Measurements from ENCODE around the gene GALNT14. TPM values are rescaled to one million over a fixed set of nuclear protein-coding genes. Genes with fewer than 3 reads are reported as not detected.

GALNT14 gene
- total RNA-seq, 1 donor from 2014 or later, result 7.0 TPM

- DNase-seq (ENCODE audit: low spot score), result peak; percentile 38
Measured at GRCh38 chr2:31058096-31059035, 79.9 kb downstream of the GALNT14 start.

GRCh38 chr2:31057691-31058090 is 80.5 kb downstream of the GALNT14 start:
- no peak for DNase-seq (ENCODE audit: low spot score)

DNA sequence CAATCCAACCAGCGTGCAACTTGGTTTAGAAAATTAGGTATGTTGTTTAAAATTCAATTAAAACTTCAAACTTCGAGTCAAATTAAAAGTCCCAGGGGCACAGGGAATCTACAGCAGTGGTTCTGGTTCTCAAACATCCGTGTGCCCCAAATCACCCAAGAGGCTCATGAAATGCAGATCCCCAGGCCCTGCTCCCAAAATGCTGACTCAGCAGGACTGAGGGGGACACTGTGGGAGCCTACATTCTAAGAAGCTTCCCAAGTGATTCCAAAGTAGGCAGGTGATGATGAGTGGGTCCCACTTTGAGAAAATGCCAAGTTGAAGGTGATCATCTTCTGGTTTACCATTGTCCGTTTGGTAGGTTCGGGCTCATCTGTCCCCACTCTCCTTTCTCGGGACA is 82.3 kb downstream of the GALNT14 start:
- DNase-seq (ENCODE audit: low spot score), result no peak

DNA sequence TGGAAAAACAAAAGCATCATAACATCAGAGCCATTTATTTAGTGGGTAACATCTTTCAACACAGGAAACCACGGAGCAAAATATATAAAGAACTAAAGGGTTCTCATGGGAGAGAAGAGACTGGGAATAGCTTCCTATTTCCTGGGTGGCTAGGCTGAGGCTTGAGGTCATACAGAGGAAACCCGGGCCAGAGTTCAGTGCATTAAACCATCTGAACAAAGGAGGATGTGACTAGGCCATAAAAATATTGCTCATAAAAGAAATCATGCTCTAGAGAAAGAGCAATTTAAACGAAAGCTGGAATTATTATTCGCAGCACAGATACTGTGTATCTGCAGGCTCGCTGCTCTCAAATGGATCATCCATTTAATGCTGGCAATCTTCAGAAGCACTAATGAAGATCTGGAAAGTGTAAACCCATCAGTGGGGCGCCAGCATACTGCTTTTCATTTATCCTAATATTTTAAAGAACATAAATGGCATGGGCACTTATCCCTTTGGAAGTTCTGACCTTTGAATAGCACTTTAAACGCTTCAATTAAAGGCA is 83.3 kb downstream of the GALNT14 start:
- DNase-seq (ENCODE audit: low spot score), result no peak

GRCh38 chr2:31053929-31054782 is 84.1 kb downstream of the GALNT14 start:
- DNase-seq (ENCODE audit: low spot score), result no peak

DNA sequence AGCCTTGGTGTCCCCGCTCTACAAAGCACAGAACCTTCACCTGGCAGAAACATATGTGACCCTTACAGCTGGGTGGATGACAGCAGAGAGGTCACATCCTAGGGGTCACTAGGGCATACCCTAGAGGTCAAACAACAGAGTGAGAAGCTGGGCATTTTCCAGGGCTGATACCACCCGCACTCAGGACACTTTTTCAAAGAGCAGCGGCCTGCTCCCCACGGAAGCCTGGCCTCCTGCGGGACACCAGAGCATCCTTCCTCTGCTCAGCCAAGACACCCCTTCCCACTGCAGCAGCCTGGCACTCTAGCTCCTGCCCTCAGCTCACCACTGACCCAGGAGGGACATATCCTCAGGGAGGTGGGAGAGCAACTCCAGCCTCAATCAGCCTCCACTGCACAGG is 86.0 kb downstream of the GALNT14 start:
- no peak for DNase-seq (ENCODE audit: low spot score)

- DNase-seq (ENCODE audit: low spot score), result no peak
Measured at GRCh38 chr2:31051258-31052140, 86.7 kb downstream of the GALNT14 start.

- no peak for DNase-seq (ENCODE audit: low spot score)
Measured at GRCh38 chr2:31049916-31050588, 88.2 kb downstream of the GALNT14 start.

DNA sequence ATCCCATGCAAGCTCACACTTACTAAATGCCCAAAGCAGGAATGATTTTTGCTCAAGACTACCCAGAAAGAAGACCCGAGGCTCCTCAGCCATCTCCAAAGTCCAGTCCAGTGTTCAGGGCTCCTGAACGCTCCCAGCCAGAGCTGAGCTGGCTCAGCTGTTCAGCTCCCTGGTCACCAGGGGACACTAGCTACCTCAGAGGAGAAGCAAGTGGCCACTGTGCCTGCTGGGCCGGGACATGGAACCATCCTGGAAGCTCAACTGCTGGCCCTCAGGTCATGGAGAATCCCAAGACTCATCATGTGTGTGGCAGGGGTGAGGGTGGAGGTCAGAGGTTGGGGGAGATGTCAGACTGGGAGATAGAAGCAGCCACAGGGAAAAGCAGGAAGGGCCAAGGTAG is 89.0 kb downstream of the GALNT14 start:
- DNase-seq (ENCODE audit: low spot score), result no peak

- no peak for DNase-seq (ENCODE audit: low spot score)
Measured at GRCh38 chr2:31047599-31047998, 90.6 kb downstream of the GALNT14 start.

GRCh38 chr2:31038385-31038784 is 99.9 kb downstream of the GALNT14 start:
- no peak for DNase-seq (ENCODE audit: low spot score)

GRCh38 chr2:31037058-31037457 is 101.2 kb downstream of the GALNT14 start:
- DNase-seq (ENCODE audit: low spot score), result no peak

- no peak for DNase-seq (ENCODE audit: low spot score)
Measured at GRCh38 chr2:31033032-31033431, 105.2 kb downstream of the GALNT14 start.

DNA sequence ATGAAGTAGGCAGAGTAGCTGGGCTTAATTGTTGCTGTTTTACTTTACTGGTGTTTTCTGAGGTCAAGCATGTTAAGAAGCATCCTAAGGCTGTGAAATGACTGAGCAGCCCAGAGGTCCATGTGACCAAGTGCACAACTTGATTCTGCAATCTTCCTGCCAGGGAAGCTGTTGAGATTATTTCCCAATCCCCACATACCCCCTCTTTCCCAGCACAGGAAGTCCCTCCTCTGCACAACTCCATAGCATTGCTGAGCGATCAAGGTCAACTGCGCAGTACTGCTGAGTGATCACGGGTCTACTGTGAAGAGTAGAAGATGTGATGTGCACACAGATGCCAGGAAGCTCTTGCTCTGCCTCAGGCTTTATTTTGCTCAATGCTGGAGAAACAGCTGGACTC is 105.8 kb downstream of the GALNT14 start:
- DNase-seq (ENCODE audit: low spot score), result no peak

GRCh38 chr2:31031132-31031706 is 107.0 kb downstream of the GALNT14 start:
- DNase-seq (ENCODE audit: low spot score), result no peak

DNA sequence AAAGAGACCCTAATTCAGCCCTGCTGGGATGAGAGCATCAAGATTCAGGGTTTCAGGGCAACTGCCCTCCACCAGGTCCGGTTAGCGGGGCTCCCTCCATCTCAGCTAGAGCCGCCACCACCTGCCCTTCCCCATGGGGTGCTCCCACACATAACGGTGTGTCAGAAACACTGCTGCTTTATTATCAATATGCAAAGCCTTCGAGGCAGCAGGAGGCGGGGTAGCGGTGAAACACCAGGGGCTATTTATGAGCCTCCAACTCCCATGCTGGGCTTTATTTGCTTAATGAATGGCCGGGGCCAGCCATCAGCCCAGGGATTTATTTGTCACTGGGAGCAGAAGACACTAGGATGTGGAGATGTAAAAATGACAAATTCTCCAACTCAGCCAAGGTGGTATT is 109.8 kb downstream of the GALNT14 start:
- DNase-seq (ENCODE audit: low spot score), result no peak

DNA sequence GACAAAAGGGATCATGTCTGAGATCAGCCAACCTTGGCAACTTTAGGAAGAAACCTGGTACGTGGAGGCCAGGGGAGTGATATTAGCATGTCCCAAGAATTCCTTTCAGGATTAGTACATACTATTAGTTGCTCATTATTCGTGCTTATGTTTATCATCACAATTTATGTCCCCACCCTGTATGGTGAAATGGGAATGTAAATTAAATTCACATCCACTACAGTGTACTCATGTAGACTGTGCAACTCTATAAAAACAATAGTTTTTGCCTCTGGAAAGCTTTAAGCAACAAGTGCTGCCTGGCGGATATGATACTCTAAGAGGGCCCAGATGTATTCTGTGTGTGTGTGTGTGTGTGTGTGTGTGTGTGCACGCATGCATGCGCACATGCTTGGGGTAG is 110.7 kb downstream of the GALNT14 start:
- DNase-seq (ENCODE audit: low spot score), result no peak

DNA sequence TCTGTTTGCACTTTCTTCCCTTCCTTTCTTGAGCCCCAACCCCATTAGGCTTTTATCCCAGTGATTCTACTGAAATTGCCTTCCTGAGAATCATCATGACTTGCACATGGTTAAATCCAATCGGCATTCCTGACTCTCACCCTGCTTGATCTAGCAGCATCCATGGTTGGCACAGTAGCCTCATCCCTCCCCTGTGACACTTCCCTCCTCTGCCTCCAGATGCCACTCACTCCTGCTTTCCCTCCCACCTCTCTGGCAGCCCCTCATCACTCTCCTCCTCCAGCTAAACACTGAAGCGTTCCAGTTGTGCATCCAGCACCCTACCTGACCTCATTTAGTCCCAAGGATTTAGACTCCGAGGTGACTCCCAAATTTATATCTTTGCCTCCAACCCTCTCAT is 114.7 kb downstream of the GALNT14 start:
- DNase-seq (ENCODE audit: low spot score), result no peak

- DNase-seq (ENCODE audit: low spot score), result no peak
Measured at GRCh38 chr2:31020713-31021112, 117.5 kb downstream of the GALNT14 start.

- DNase-seq (ENCODE audit: low spot score), result no peak
Measured at GRCh38 chr2:31018280-31018679, 120.0 kb downstream of the GALNT14 start.

Measured in ureter (tissue), 1 donor.